ENCODE measurements around the gene MAGI2.

The MAGI2 gene

GRCh38 chr7:78165854-78166253 is 1287.6 kb downstream of the MAGI2 start:
- no peak overlapping the region for H3K4me3 ChIP-seq (ENCODE audit: low read length)
- no peak for DNase-seq (ENCODE audit: low read depth)
- TF ChIP-seq CTCF (conservative IDR thresholded peaks at IDR 0.05; ENCODE audit: low read length), result no peak

- DNase-seq (ENCODE audit: low read depth), result no peak
- no peak for TF ChIP-seq CTCF (conservative IDR thresholded peaks at IDR 0.05; ENCODE audit: low read length)
Measured at GRCh38 chr7:78165454-78165853, 1288.0 kb downstream of the MAGI2 start.

GRCh38 chr7:78164459-78164858 is 1289.0 kb downstream of the MAGI2 start:
- DNase-seq (ENCODE audit: low read depth), result no peak

More at GRCh38 chr7:78165454-78165853, 1288.0 kb downstream of the MAGI2 start:
- no peak overlapping the region for H3K4me3 ChIP-seq (ENCODE audit: low read length)

GRCh38 chr7:78161781-78162180 is 1291.7 kb downstream of the MAGI2 start:
- no peak overlapping the region for H3K4me3 ChIP-seq (ENCODE audit: low read length)
- TF ChIP-seq CTCF (conservative IDR thresholded peaks at IDR 0.05; ENCODE audit: low read length), result no peak
- no peak for DNase-seq (ENCODE audit: low read depth)

More at GRCh38 chr7:78164459-78164858, 1289.0 kb downstream of the MAGI2 start:
- H3K4me3 ChIP-seq (ENCODE audit: low read length), result no peak overlapping the region
- TF ChIP-seq CTCF (conservative IDR thresholded peaks at IDR 0.05; ENCODE audit: low read length), result no peak

- no peak for DNase-seq (ENCODE audit: low read depth)
- H3K4me3 ChIP-seq (ENCODE audit: low read length), result no peak overlapping the region
- no peak for TF ChIP-seq CTCF (conservative IDR thresholded peaks at IDR 0.05; ENCODE audit: low read length)
Measured at GRCh38 chr7:78159545-78159944, 1293.9 kb downstream of the MAGI2 start.

GRCh38 chr7:78153285-78153684 is 1300.2 kb downstream of the MAGI2 start:
- no peak for DNase-seq (ENCODE audit: low read depth)
- TF ChIP-seq CTCF (conservative IDR thresholded peaks at IDR 0.05; ENCODE audit: low read length), result no peak
- no peak overlapping the region for H3K4me3 ChIP-seq (ENCODE audit: low read length)

- TF ChIP-seq CTCF (conservative IDR thresholded peaks at IDR 0.05; ENCODE audit: low read length), result no peak
- H3K4me3 ChIP-seq (ENCODE audit: low read length), result no peak overlapping the region
- peak; percentile 88 for DNase-seq (ENCODE audit: low read depth)
Measured at GRCh38 chr7:78151229-78151628, 1302.2 kb downstream of the MAGI2 start.
